GM12801 (cell line): ENCODE results near the gene SH3BP5L.

Experiments
- CTCF ChIP-seq: IDR thresholded peaks from one replicate; pipeline ENCODE4 v1.5.1; 2011; ENCODE audit warnings: control low read depth; ENCODE audit not compliant: insufficient read length; ENCODE audit errors: extremely low read depth

The SH3BP5L gene

GRCh38 chr1:248849152-248849551, 23.4 kb upstream of the SH3BP5L start:
- no peak for TF ChIP-seq CTCF

- no peak for TF ChIP-seq CTCF
Measured at GRCh38 chr1:248848602-248849001, 22.9 kb upstream of the SH3BP5L start.

- TF ChIP-seq CTCF = no peak
Measured at GRCh38 chr1:248847956-248848561, 22.3 kb upstream of the SH3BP5L start.

- no peak for TF ChIP-seq CTCF
Measured at GRCh38 chr1:248847181-248847955, 21.7 kb upstream of the SH3BP5L start.

- no peak for TF ChIP-seq CTCF
Measured at GRCh38 chr1:248844526-248844925, 18.8 kb upstream of the SH3BP5L start.

- TF ChIP-seq CTCF = no peak
Measured at GRCh38 chr1:248843687-248844086, 18.0 kb upstream of the SH3BP5L start.

GRCh38 chr1:248842781-248843331, 17.1 kb upstream of the SH3BP5L start:
- no peak for TF ChIP-seq CTCF
